ENCODE results near the gene ATOH8.

ATOH8 gene

DNA sequence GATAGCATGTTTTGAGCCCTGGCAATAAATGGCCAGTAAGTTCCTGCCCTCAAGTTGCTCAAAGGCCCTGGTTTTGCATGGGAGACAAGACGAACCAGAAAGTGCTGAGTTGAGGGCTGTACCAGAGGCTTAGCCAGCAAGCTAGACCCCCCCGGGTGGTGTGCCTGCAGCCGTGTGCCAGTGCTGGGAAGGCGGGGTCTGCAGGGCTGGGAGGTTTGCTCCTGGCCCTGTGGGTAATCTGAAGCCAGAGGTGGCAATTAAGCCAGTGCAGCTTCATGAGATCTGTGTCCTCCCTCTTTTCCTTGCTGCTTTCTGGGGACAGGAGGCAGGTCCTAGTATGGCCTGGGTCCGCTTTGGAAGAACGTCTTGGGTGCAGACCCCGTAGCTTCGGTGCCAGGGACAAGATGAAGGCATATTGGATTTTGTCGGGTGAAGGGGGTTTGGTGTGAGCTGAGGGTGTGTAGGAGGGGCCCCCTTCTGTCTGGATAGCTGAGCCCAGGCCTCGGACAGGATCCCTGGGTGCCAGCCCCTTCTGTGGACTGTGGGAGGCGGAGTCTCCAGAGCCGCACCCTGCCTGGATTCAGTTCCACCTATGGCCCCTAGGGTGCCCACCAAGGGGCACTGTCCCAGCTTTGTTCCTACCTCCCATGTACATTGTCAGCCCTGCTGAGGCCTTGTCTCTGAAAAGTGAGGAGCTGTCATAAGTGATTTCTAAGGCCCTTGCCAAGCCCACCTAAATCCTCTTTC, 15.6 kb downstream of the ATOH8 start:
- Histone ChIP-seq H3K4me1 (ENCODE audit: insufficient read depth, low read length) (peaks cover 24% of the 10 kb centered on the region), H2AFZ (ENCODE audit: low read depth, low read length) (no peak overlapping the region), H3K27me3 (ENCODE audit: insufficient read depth, low read length) (no peaks in the 10 kb centered on the region), H3K4me3 (ENCODE audit: low read length) (no peak overlapping the region), H3K36me3 (ENCODE audit: insufficient read depth, low read length) (no peaks in the 10 kb centered on the region), H3K9me3 (ENCODE audit: low read length) (no peaks in the 10 kb centered on the region)

GRCh38 chr2:85769983-85770362, 16.2 kb downstream of the ATOH8 start:
- H3K4me3 ChIP-seq (ENCODE audit: low read length), result no peak overlapping the region
- H3K36me3 ChIP-seq (ENCODE audit: insufficient read depth, low read length), result no peaks in the 10 kb centered on the region
- peaks cover 19% of the 10 kb centered on the region for H3K4me1 ChIP-seq (ENCODE audit: insufficient read depth, low read length)
- H2AFZ ChIP-seq (ENCODE audit: low read depth, low read length), result no peak overlapping the region
- no peaks in the 10 kb centered on the region for H3K27me3 ChIP-seq (ENCODE audit: insufficient read depth, low read length)
- no peaks in the 10 kb centered on the region for H3K9me3 ChIP-seq (ENCODE audit: low read length)

GRCh38 chr2:85770369-85770768, 16.6 kb downstream of the ATOH8 start:
- Histone ChIP-seq H3K27me3 (ENCODE audit: insufficient read depth, low read length) (no peaks in the 10 kb centered on the region), H3K9me3 (ENCODE audit: low read length) (no peaks in the 10 kb centered on the region), H3K4me1 (ENCODE audit: insufficient read depth, low read length) (peaks cover 15% of the 10 kb centered on the region), H3K36me3 (ENCODE audit: insufficient read depth, low read length) (no peaks in the 10 kb centered on the region), H3K4me3 (ENCODE audit: low read length) (no peak overlapping the region), H2AFZ (ENCODE audit: low read depth, low read length) (no peak overlapping the region)

DNA sequence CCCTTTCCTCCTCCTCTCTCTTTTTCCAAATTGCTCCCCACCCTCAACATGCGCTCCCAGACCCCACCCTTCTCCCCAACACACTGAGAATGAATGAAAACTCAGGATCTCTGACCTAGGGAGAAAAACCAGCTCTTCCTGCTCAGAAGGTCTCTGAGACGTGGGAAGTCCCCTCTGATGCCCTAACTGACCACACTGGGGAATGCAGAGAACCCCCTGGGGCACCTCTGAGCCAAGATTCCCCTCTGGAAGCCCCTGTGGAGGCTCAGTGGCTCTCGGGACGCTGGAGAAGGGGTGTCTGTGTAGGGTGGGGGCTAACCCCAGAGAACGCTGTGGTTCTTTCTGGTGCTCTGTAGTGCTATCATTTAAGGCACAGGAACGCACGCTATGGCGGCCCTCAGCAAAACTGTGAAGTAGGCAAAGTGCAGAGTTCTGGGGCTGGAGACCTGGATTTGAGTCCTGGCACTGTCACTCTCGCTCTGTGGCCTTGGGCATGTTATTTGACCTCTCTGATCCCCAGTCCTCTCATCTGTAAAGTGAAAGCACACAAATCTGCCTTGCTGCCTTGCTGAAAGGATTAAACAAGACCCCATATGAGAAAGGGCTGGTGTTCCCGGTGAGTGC, 17.1 kb downstream of the ATOH8 start:
- no peaks in the 10 kb centered on the region for H3K9me3 ChIP-seq (ENCODE audit: low read length)
- H3K27me3 ChIP-seq (ENCODE audit: insufficient read depth, low read length), result no peaks in the 10 kb centered on the region
- H2AFZ ChIP-seq (ENCODE audit: low read depth, low read length), result no peak overlapping the region
- no peaks in the 10 kb centered on the region for H3K36me3 ChIP-seq (ENCODE audit: insufficient read depth, low read length)
- no peak overlapping the region for H3K4me3 ChIP-seq (ENCODE audit: low read length)
- H3K4me1 ChIP-seq (ENCODE audit: insufficient read depth, low read length), result peaks cover 10% of the 10 kb centered on the region

GRCh38 chr2:85771486-85771885, 17.7 kb downstream of the ATOH8 start:
- H3K4me1 ChIP-seq (ENCODE audit: insufficient read depth, low read length), result peaks cover 4% of the 10 kb centered on the region
- no peaks in the 10 kb centered on the region for H3K36me3 ChIP-seq (ENCODE audit: insufficient read depth, low read length)
- H3K27me3 ChIP-seq (ENCODE audit: insufficient read depth, low read length), result no peaks in the 10 kb centered on the region
- H3K4me3 ChIP-seq (ENCODE audit: low read length), result no peak overlapping the region
- no peaks in the 10 kb centered on the region for H3K9me3 ChIP-seq (ENCODE audit: low read length)
- H2AFZ ChIP-seq (ENCODE audit: low read depth, low read length), result no peak overlapping the region

GRCh38 chr2:85772019-85772745, 18.4 kb downstream of the ATOH8 start:
- Histone ChIP-seq H3K27me3 (ENCODE audit: insufficient read depth, low read length) (no peaks in the 10 kb centered on the region), H3K36me3 (ENCODE audit: insufficient read depth, low read length) (no peaks in the 10 kb centered on the region), H2AFZ (ENCODE audit: low read depth, low read length) (no peak overlapping the region), H3K4me1 (ENCODE audit: insufficient read depth, low read length) (peaks cover 3% of the 10 kb centered on the region), H3K9me3 (ENCODE audit: low read length) (no peaks in the 10 kb centered on the region), H3K4me3 (ENCODE audit: low read length) (no peak overlapping the region)

GRCh38 chr2:85772841-85773491, 19.2 kb downstream of the ATOH8 start:
- no peak overlapping the region for H2AFZ ChIP-seq (ENCODE audit: low read depth, low read length)

GRCh38 chr2:85773692-85774091, 19.9 kb downstream of the ATOH8 start:
- Histone ChIP-seq H3K27me3 (ENCODE audit: insufficient read depth, low read length) (no peaks in the 10 kb centered on the region), H3K4me3 (ENCODE audit: low read length) (no peak overlapping the region), H3K4me1 (ENCODE audit: insufficient read depth, low read length) (peaks cover 3% of the 10 kb centered on the region), H3K9me3 (ENCODE audit: low read length) (no peaks in the 10 kb centered on the region), H2AFZ (ENCODE audit: low read depth, low read length) (no peak overlapping the region), H3K36me3 (ENCODE audit: insufficient read depth, low read length) (no peaks in the 10 kb centered on the region)

More at GRCh38 chr2:85772841-85773491, 19.2 kb downstream of the ATOH8 start:
- Histone ChIP-seq H3K27me3 (ENCODE audit: insufficient read depth, low read length) (no peaks in the 10 kb centered on the region), H3K4me1 (ENCODE audit: insufficient read depth, low read length) (peaks cover 3% of the 10 kb centered on the region), H3K9me3 (ENCODE audit: low read length) (no peaks in the 10 kb centered on the region), H3K36me3 (ENCODE audit: insufficient read depth, low read length) (no peaks in the 10 kb centered on the region), H3K4me3 (ENCODE audit: low read length) (no peak overlapping the region)

- no peaks in the 10 kb centered on the region for H3K9me3 ChIP-seq (ENCODE audit: low read length)
- no peak overlapping the region for H2AFZ ChIP-seq (ENCODE audit: low read depth, low read length)
- H3K4me1 ChIP-seq (ENCODE audit: insufficient read depth, low read length), result peaks cover 3% of the 10 kb centered on the region
- no peaks in the 10 kb centered on the region for H3K27me3 ChIP-seq (ENCODE audit: insufficient read depth, low read length)
- no peak overlapping the region for H3K4me3 ChIP-seq (ENCODE audit: low read length)
- no peaks in the 10 kb centered on the region for H3K36me3 ChIP-seq (ENCODE audit: insufficient read depth, low read length)
These were observed 20.6 kb downstream of the ATOH8 start for GRCh38 chr2:85774126-85774978.

DNA sequence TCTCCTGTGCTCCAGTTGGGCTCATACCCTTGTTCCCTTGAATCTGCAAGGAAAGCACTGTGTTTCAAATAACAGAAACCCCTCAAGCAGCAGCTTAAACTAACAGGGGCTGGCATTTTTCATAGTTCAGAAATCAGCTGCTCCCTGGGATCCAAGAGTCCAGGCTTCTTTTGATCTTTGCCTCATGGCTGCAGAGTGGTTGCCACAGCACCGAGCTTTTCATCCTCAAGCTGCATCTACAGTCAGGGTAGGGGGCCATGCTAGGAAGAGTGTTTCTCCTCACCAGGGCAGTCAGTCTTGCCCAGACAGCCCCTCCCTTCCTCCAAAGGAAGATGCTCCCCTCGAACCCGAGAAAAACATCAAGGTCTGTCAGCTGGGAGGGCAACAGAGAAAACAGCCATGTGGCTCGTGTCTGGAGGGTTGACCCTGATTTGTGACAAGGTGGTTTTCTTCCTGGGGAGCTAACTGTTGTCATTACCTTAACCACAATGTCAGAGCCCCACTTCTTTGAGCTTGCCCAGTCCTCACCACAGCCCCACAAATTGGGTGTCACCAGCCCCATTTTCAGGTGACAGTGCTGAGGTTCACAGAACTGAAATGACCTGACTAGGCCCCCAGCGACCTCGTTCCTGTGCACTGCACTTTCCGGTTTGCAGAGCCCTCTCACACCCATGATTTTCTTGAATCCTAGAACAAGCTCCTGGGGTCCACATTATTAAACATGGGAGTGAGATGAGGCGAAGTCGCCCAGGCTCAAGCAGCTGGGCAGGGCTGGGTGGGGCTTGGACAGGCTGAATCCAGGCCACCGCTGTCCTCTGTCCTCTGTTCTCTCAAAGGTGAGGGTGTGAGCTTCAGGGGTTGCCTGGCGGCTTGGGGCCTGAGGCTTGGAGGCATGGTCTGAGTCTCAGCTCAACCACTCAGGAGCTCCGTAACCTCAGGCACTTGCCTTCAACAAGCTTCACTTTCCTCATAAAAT, 21.9 kb downstream of the ATOH8 start:
- H3K27me3 ChIP-seq (ENCODE audit: insufficient read depth, low read length), result no peaks in the 10 kb centered on the region
- H3K4me3 ChIP-seq (ENCODE audit: low read length), result no peak overlapping the region
- H3K36me3 ChIP-seq (ENCODE audit: insufficient read depth, low read length), result no peaks in the 10 kb centered on the region
- H3K4me1 ChIP-seq (ENCODE audit: insufficient read depth, low read length), result peaks cover 3% of the 10 kb centered on the region
- H3K9me3 ChIP-seq (ENCODE audit: low read length), result no peaks in the 10 kb centered on the region
- no peak overlapping the region for H2AFZ ChIP-seq (ENCODE audit: low read depth, low read length)

GRCh38 chr2:85776672-85777071, 22.9 kb downstream of the ATOH8 start:
- H3K27me3 ChIP-seq (ENCODE audit: insufficient read depth, low read length), result no peaks in the 10 kb centered on the region
- H3K9me3 ChIP-seq (ENCODE audit: low read length), result no peaks in the 10 kb centered on the region
- no peak overlapping the region for H2AFZ ChIP-seq (ENCODE audit: low read depth, low read length)
- H3K36me3 ChIP-seq (ENCODE audit: insufficient read depth, low read length), result no peaks in the 10 kb centered on the region
- H3K4me3 ChIP-seq (ENCODE audit: low read length), result no peak overlapping the region
- H3K4me1 ChIP-seq (ENCODE audit: insufficient read depth, low read length), result peaks cover 3% of the 10 kb centered on the region

Data from neuron (in vitro differentiated cells).